ENCODE measurements around the gene NMUR1.

NMUR1 gene

GRCh38 chr2:231525248-231526163, 4.7 kb downstream of the NMUR1 start:
- DNase-seq, result no peak

- no peak for DNase-seq
These were observed 5.6 kb downstream of the NMUR1 start for GRCh38 chr2:231524477-231525247.

GRCh38 chr2:231523451-231524285, 6.6 kb downstream of the NMUR1 start:
- no peak for DNase-seq

- no peak for DNase-seq
These were observed 7.6 kb downstream of the NMUR1 start for GRCh38 chr2:231522418-231523180.

GRCh38 chr2:231521443-231521842, 8.8 kb downstream of the NMUR1 start:
- DNase-seq, result no peak

- DNase-seq, result no peak
These were observed 10.2 kb downstream of the NMUR1 start for GRCh38 chr2:231519975-231520555.

GRCh38 chr2:231518771-231519170, 11.5 kb downstream of the NMUR1 start:
- no peak for DNase-seq

GRCh38 chr2:231515603-231516002, 14.6 kb downstream of the NMUR1 start:
- DNase-seq, result no peak

- no peak for DNase-seq
These were observed 15.3 kb downstream of the NMUR1 start for GRCh38 chr2:231514951-231515297.

GRCh38 chr2:231514225-231514950, 15.9 kb downstream of the NMUR1 start:
- peak; percentile 95 for DNase-seq

- no peak for DNase-seq
These were observed 16.5 kb downstream of the NMUR1 start for GRCh38 chr2:231513746-231514224.

GRCh38 chr2:231512222-231512621, 18.0 kb downstream of the NMUR1 start:
- DNase-seq, result no peak

GRCh38 chr2:231503766-231504165, 26.5 kb downstream of the NMUR1 start:
- DNase-seq, result no peak

- DNase-seq, result no peak
These were observed 27.6 kb downstream of the NMUR1 start for GRCh38 chr2:231502596-231502995.

GRCh38 chr2:231497651-231498050, 32.6 kb downstream of the NMUR1 start:
- DNase-seq, result no peak

- no peak for DNase-seq
These were observed 35.6 kb downstream of the NMUR1 start for GRCh38 chr2:231494669-231495068.

GRCh38 chr2:231490801-231491200, 39.4 kb downstream of the NMUR1 start:
- DNase-seq, result no peak

- DNase-seq, result no peak
These were observed 40.3 kb downstream of the NMUR1 start for GRCh38 chr2:231489990-231490389.

- DNase-seq, result no peak
These were observed 41.9 kb downstream of the NMUR1 start for GRCh38 chr2:231488331-231488730.

GRCh38 chr2:231486851-231487596, 43.2 kb downstream of the NMUR1 start:
- no peak for DNase-seq
